B cell (primary cell): ENCODE data around the gene SRC. TPM values are rescaled to one million over a fixed set of nuclear protein-coding genes. Genes with fewer than 3 reads are reported as not detected.

ENCODE experiments used
- ATAC-seq: fragments of 200-7000 bp; cut with Tn5 transposase; one replicate; pipeline ENCODE4 v1.10.0; 2021; ENCODE audit warnings: low read depth, mild to moderate bottlenecking, moderate number of reproducible peaks, moderate library complexity
- CTCF ChIA-PET: fragments of 350-600 bp; sonication (Branson Sonifier 250); formaldehyde crosslinking; loops from one replicate; lab custom pipeline; 2021; ENCODE audit warnings: antibody characterized with exemption, inconsistent platforms; lab: Charles Lee
- POLR2A ChIA-PET: fragments of 350-600 bp; sonication (Branson Sonifier 250); formaldehyde crosslinking; loops from one replicate; lab custom pipeline; 2021; ENCODE audit warnings: antibody characterized with exemption; lab: Charles Lee
- DNase-seq: peaks from one replicate; pipeline ENCODE4 v3.0.0; 2013
- H2AFZ ChIP-seq: 2 replicates; pipeline ENCODE4 v1.6.1; 2012; ENCODE audit warnings: mild to moderate bottlenecking, low read depth, low read length; ENCODE audit not compliant: insufficient read depth, poor library complexity, severe bottlenecking
- H3K27ac ChIP-seq, 2 donors: 1 replicate in 1 of 2; 2 replicates in 1 of 2; pipeline ENCODE4 v1.5.1; 2012 to 2013; ENCODE audit warnings: low read length in 2 of 2, mild to moderate bottlenecking in 2 of 2, moderate library complexity in 1 of 2
- H3K27me3 ChIP-seq, 4 experiments: fragments of 200-600 bp in 1 of 4; sonication (generic) in 1 of 4; replicated peaks in 1 of 4; 1 replicate in 2 of 4; 2 replicates in 2 of 4; pipeline versions ENCODE4 v1.6.1 to v1.7.0; 2013 to 2016; ENCODE audit warnings: low read length in 3 of 4, mild to moderate bottlenecking in 2 of 4, mixed read lengths in 1 of 4, moderate library complexity in 1 of 4; ENCODE audit not compliant: insufficient read depth in 4 of 4, control insufficient read depth in 3 of 4; ENCODE audit errors: control extremely low read depth in 1 of 4
- H3K36me3 ChIP-seq, 2 experiments: replicated peaks in 1 of 2; 1 replicate in 1 of 2; 2 replicates in 1 of 2; pipeline versions ENCODE4 v1.6.1 to v1.7.1; 2013; ENCODE audit warnings: low read length in 1 of 2; ENCODE audit not compliant: insufficient read depth in 2 of 2, control insufficient read depth in 1 of 2; ENCODE audit errors: control extremely low read depth in 1 of 2, extremely low read depth in 1 of 2
- H3K4me1 ChIP-seq, 2 donors: fragments of 200-600 bp in 1 of 2; sonication (generic) in 1 of 2; 1 replicate in 1 of 2; 2 replicates in 1 of 2; pipeline versions ENCODE4 v1.5.1 to v1.6.1; 2013 to 2017; ENCODE audit warnings: low read length in 2 of 2; ENCODE audit not compliant: control insufficient read depth in 2 of 2, insufficient read depth in 2 of 2
- H3K4me2 ChIP-seq: replicated peaks from 2 replicates; pipeline ENCODE3; 2012; ENCODE audit warnings: mild to moderate bottlenecking, low read depth, low read length; ENCODE audit not compliant: poor library complexity, severe bottlenecking
- H3K4me3 ChIP-seq, 5 experiments: fragments of 200-600 bp in 1 of 5; sonication (generic) in 1 of 5; 1 replicate in 3 of 5; 2 replicates in 2 of 5; pipeline versions ENCODE4 v1.5.1 to v1.7.0; 2011 to 2016; ENCODE audit warnings: low read length in 4 of 5, mild to moderate bottlenecking in 4 of 5, low read depth in 2 of 5, control low read depth in 1 of 5, moderate library complexity in 1 of 5; ENCODE audit not compliant: insufficient read depth in 1 of 5; ENCODE audit errors: control extremely low read depth in 1 of 5, extremely low read depth in 1 of 5
- H3K79me2 ChIP-seq: fragments of 200-600 bp; sonication (generic); one replicate; pipeline ENCODE4 v1.6.0; 2016; ENCODE audit warnings: low read length; ENCODE audit not compliant: control insufficient read depth, insufficient read depth
- H3K9ac ChIP-seq: fragments of 200-600 bp; sonication (generic); 2 replicates; pipeline ENCODE4 v1.6.1; 2017; ENCODE audit warnings: mild to moderate bottlenecking, low read length, moderate library complexity
- H3K9me3 ChIP-seq, 3 donors: one replicate each; pipeline versions ENCODE4 v1.6.1 to v1.7.1; 2013; ENCODE audit warnings: low read length in 2 of 3; ENCODE audit not compliant: control insufficient read depth in 2 of 3, insufficient read depth in 1 of 3; ENCODE audit errors: control extremely low read depth in 1 of 3
- H4K20me1 ChIP-seq: 2 replicates; pipeline ENCODE4 v1.6.0; 2012; ENCODE audit warnings: mild to moderate bottlenecking, low read length; ENCODE audit not compliant: insufficient read depth, control insufficient read depth, poor library complexity, severe bottlenecking
- H3K27ac Mint-ChIP-seq: one replicate; pipeline ENCODE4 v1.8.0; 2021; ENCODE audit warnings: mixed read lengths
- H3K27me3 Mint-ChIP-seq: one replicate; pipeline ENCODE4 v1.8.0; 2021; ENCODE audit warnings: mixed read lengths
- H3K4me1 Mint-ChIP-seq: one replicate; pipeline ENCODE4 v1.8.0; 2021; ENCODE audit warnings: mixed read lengths
- H3K4me3 Mint-ChIP-seq: one replicate; pipeline ENCODE4 v1.8.0; 2021; ENCODE audit warnings: mixed read lengths
- H3K9me3 Mint-ChIP-seq: one replicate; pipeline ENCODE4 v1.8.0; 2022; ENCODE audit warnings: mixed read lengths; ENCODE audit not compliant: insufficient read depth
- EZH2 ChIP-seq: IDR thresholded peaks from 2 replicates; pipeline ENCODE4 v1.6.1; 2012; ENCODE audit warnings: borderline replicate concordance, low read depth, mild to moderate bottlenecking, moderate library complexity, low read length; ENCODE audit not compliant: insufficient read depth, poor library complexity, severe bottlenecking
- WGBS: methylation state at CpG from one replicate; pipeline ENCODE4 v1.1.5; 2013; ENCODE audit warnings: missing lambda C conversion rate; ENCODE audit not compliant: insufficient coverage; 5-methylcytosine and 5-hydroxymethylcytosine counted together
- intact Hi-C: fragments of 100-400 bp; cut with micrococcal nuclease; formaldehyde crosslinking; loops from one replicate; pipeline ENCODE4 v1.10.0; 2022
- polyA plus RNA-seq: library from polyadenylated mRNA; depleted of rRNA; stranded (reverse); fragments of >200 nt; gene quantifications from 2 replicates; pipeline ENCODE4 v1.2.3, GENCODE V29; 2012
- total RNA-seq, 2 donors: library from RNA; stranded (reverse); fragments of 120-200 nt in 1 of 2; gene quantifications; 1 replicate in 1 of 2; 2 replicates in 1 of 2; pipeline versions ENCODE4 v1.2.3 to v1.2.4, GENCODE V29; 2013 to 2022
- TF ChIP-seq, protein P1 (sequence below): fragments of 200-600 bp; IDR thresholded peaks from one replicate; pipeline ENCODE4 v1.8.0; 2022; ENCODE audit warnings: antibody characterized with exemption, mild to moderate bottlenecking

SRC gene
- total and polyA plus RNA-seq, 2 donors (not counting 1 experiment from before 2014, with no cell fraction given), result 6.5 to 16.8 TPM

DNA sequence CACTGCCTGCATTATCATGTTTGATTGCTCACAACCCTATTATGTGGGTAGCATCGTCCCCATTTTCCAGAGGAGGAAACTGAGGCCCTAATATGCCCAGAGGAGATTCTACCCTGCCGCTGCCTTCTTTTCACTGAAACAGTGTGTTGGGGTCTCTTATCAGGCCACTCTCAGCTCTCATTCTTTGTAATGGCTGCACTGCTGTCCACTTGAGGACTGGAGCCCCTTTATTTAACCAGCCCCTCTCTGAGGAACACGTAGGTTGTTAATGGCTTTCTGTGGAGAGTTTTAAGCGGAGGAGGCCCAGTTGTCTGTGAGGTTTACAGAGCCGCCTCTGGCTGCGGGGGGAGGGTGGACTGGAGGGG, 32.5 kb downstream of the SRC start:
- H2AFZ ChIP-seq, result no peak overlapping the region
- H3K4me3 ChIP-seq, result no peak overlapping the region
- intact Hi-C loops, result no loop called here
- TF ChIP-seq, protein P1, sequence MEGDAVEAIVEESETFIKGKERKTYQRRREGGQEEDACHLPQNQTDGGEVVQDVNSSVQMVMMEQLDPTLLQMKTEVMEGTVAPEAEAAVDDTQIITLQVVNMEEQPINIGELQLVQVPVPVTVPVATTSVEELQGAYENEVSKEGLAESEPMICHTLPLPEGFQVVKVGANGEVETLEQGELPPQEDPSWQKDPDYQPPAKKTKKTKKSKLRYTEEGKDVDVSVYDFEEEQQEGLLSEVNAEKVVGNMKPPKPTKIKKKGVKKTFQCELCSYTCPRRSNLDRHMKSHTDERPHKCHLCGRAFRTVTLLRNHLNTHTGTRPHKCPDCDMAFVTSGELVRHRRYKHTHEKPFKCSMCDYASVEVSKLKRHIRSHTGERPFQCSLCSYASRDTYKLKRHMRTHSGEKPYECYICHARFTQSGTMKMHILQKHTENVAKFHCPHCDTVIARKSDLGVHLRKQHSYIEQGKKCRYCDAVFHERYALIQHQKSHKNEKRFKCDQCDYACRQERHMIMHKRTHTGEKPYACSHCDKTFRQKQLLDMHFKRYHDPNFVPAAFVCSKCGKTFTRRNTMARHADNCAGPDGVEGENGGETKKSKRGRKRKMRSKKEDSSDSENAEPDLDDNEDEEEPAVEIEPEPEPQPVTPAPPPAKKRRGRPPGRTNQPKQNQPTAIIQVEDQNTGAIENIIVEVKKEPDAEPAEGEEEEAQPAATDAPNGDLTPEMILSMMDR, result no peak
- TF ChIP-seq EZH2, result no peak
- no peaks in the 10 kb centered on the region for H3K9me3 ChIP-seq
- H3K4me1 ChIP-seq, result peaks cover 11 to 44% of the 10 kb centered on the region in 2 donors
- no peaks in the 10 kb centered on the region for H3K27me3 ChIP-seq
- Mint-ChIP-seq H3K9me3 (no peaks in the 10 kb centered on the region), H3K4me3 (no peak overlapping the region), H3K27me3 (no peaks in the 10 kb centered on the region), H3K4me1 (peaks cover 48% of the 10 kb centered on the region), H3K27ac (no peak overlapping the region)
- no peak overlapping the region for H3K9ac ChIP-seq
- WGBS, result 90% methylated on average over 6 of the region's 6 CpGs
- POLR2A ChIA-PET, result no interaction called here
- no peak for ATAC-seq
- H3K4me2 ChIP-seq, result no peak overlapping the region
- CTCF ChIA-PET, result no interaction called here
- no peak for DNase-seq
- no peaks in the 10 kb centered on the region for H3K36me3 ChIP-seq
- peaks cover 5% of the 10 kb centered on the region for H3K79me2 ChIP-seq
- H4K20me1 ChIP-seq, result no peaks in the 10 kb centered on the region
- H3K27ac ChIP-seq, result no peak overlapping the region

- H3K9me3 Mint-ChIP-seq, result no peaks in the 10 kb centered on the region
- ATAC-seq, result no peak
- ChIA-PET POLR2A (no interaction called here), CTCF (interaction anchor here (0.6 to 1.1 kb wide), 4 partner anchors 12 to 187 kb away, joined by 3 to 4 read pairs (median 3); no protein-coding TSS in a partner anchor)
- TF ChIP-seq, protein P1, result no peak
- TF ChIP-seq EZH2, result no peak
- H3K27ac Mint-ChIP-seq, result no peak overlapping the region
- peaks cover 11 to 50% of the 10 kb centered on the region in 2 donors for H3K4me1 ChIP-seq
- no peaks in the 10 kb centered on the region for H4K20me1 ChIP-seq
- 54% methylated on average over 22 of the region's 24 CpGs for WGBS
- no peak overlapping the region for H3K9ac ChIP-seq
- peaks cover 51% of the 10 kb centered on the region for H3K4me1 Mint-ChIP-seq
- H3K27me3 ChIP-seq, result no peaks in the 10 kb centered on the region
- no peak for DNase-seq
- no peak overlapping the region for H3K4me2 ChIP-seq
- intact Hi-C loops, result no loop called here
- H3K4me3 ChIP-seq, result no peak overlapping the region
- H3K27me3 Mint-ChIP-seq, result no peaks in the 10 kb centered on the region
- no peak overlapping the region for H3K27ac ChIP-seq
- no peaks in the 10 kb centered on the region for H3K9me3 ChIP-seq
- H3K4me3 Mint-ChIP-seq, result no peak overlapping the region
- H3K36me3 ChIP-seq, result no peaks in the 10 kb centered on the region
- peak overlapping the region; percentile 22 for H2AFZ ChIP-seq
- peaks cover 5% of the 10 kb centered on the region for H3K79me2 ChIP-seq
Measured at GRCh38 chr20:37378785-37379598, 33.1 kb downstream of the SRC start.
